Measurements from ENCODE around the gene HDAC4.

DNA sequence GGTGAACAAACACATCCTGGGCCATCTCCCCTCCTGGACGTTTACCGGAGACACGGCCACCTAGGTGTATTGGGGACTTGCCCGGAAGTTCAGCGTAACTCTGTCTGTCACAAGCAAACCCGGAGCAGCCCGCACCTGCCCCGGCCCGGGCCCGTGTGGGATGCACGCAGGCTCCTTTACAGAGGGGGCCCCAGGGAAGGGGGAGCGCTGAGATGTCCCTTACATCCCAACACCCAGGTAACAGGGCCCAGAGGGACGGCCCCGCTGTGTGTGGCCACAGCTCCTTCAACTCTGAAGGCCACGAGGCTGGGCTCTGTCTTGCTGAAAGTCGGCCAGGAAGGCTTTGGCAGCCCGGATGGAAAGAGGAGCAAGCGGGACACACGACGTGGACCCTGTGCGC, 340.1 kb downstream of the HDAC4 start:
- TF ChIP-seq POLR2A (IDR thresholded peaks at IDR 0.05) (no peak), CTCF (IDR thresholded peaks at IDR 0.05) (no peak)
